H1 (cell line): ENCODE data around the gene FGD6. TPM values are rescaled to one million over a fixed set of nuclear protein-coding genes. Genes with fewer than 3 reads are reported as not detected.

Experiments
- CTCF ChIA-PET: fragments of 300-600 bp; sonication (Branson Sonifier 250); formaldehyde crosslinking; loops from one replicate; lab custom pipeline; 2021; ENCODE audit not compliant: partially characterized antibody; lab: Charles Lee
- POLR2A ChIA-PET: fragments of 300-600 bp; sonication (Branson Sonifier 250); formaldehyde crosslinking; loops from one replicate; lab custom pipeline; 2021; ENCODE audit warnings: inconsistent platforms; ENCODE audit not compliant: partially characterized antibody; lab: Charles Lee
- DNase-seq, 2 experiments: peaks; one replicate each; pipeline versions ENCODE4 v3.0.0 to v3.0.0-alpha.2; 2010 to 2022; ENCODE audit warnings: low spot score in 2 of 2, low read depth in 1 of 2, mixed read lengths in 1 of 2
- FAIRE-seq: peaks from 2 replicates; lab custom pipeline; 2011; peaks lifted over from hg19 to GRCh38; lab: Jason Lieb, UNC
- H2AFZ ChIP-seq: 2 replicates; pipeline ENCODE4 v1.8.1; 2012; ENCODE audit warnings: low read length, inconsistent platforms
- H2AK5ac ChIP-seq: 2 replicates; pipeline ENCODE4 v1.6.1; 2013; ENCODE audit warnings: low read depth, low read length
- H2BK120ac ChIP-seq: replicated peaks from 2 replicates; pipeline ENCODE3; 2013; ENCODE audit warnings: low read depth, low read length, inconsistent platforms
- H2BK12ac ChIP-seq: 2 replicates; pipeline ENCODE4 v1.6.1; 2013; ENCODE audit warnings: low read depth, low read length
- H2BK15ac ChIP-seq: 2 replicates; pipeline ENCODE4 v1.6.1; 2013; ENCODE audit warnings: low read length
- H2BK20ac ChIP-seq: 2 replicates; pipeline ENCODE4 v1.6.1; 2013; ENCODE audit warnings: low read length
- H2BK5ac ChIP-seq: 2 replicates; pipeline ENCODE4 v1.6.1; 2013; ENCODE audit warnings: low read depth, low read length
- H3K14ac ChIP-seq: 2 replicates; pipeline ENCODE4 v1.6.1; 2013; ENCODE audit warnings: inconsistent platforms; ENCODE audit not compliant: insufficient read length
- H3K18ac ChIP-seq: 2 replicates; pipeline ENCODE4 v1.6.1; 2013; ENCODE audit warnings: low read length; ENCODE audit errors: extremely low read depth
- H3K23ac ChIP-seq: 2 replicates; pipeline ENCODE4 v1.6.1; 2013; ENCODE audit warnings: inconsistent platforms; ENCODE audit not compliant: insufficient read length
- H3K23me2 ChIP-seq: 2 replicates; pipeline ENCODE4 v1.6.1; 2013; ENCODE audit warnings: low read depth, low read length
- H3K27ac ChIP-seq: 2 replicates; pipeline ENCODE4 v1.6.1; 2011; ENCODE audit warnings: low read depth, low read length, inconsistent platforms
- H3K27me3 ChIP-seq, 4 experiments: replicated peaks in 1 of 4; 1 replicate in 1 of 4; 2 replicates in 3 of 4; pipeline versions ENCODE4 v1.6.1 to v1.8.1; 2011 to 2013; ENCODE audit warnings: low read length in 3 of 4, mild to moderate bottlenecking in 3 of 4, inconsistent platforms in 2 of 4, mixed read lengths in 2 of 4, moderate library complexity in 1 of 4; ENCODE audit not compliant: control insufficient read depth in 3 of 4, insufficient read depth in 3 of 4; ENCODE audit errors: extremely low read depth in 1 of 4
- H3K36me3 ChIP-seq, 4 experiments: 2 replicates each; pipeline versions ENCODE4 v1.6.1 to v1.8.1; 2011 to 2013; ENCODE audit warnings: mild to moderate bottlenecking in 4 of 4, low read length in 3 of 4, moderate library complexity in 2 of 4, control low read depth in 1 of 4, inconsistent platforms in 1 of 4; ENCODE audit not compliant: insufficient read depth in 4 of 4, control insufficient read depth in 2 of 4
- H3K4ac ChIP-seq: replicated peaks from 2 replicates; pipeline ENCODE3; 2013; ENCODE audit warnings: low read length, low read depth, mixed read lengths, inconsistent platforms; ENCODE audit not compliant: insufficient read length
- H3K4me1 ChIP-seq, 4 experiments: replicated peaks in 1 of 4; 1 replicate in 1 of 4; 2 replicates in 3 of 4; pipeline versions ENCODE4 v1.6.1 to v1.8.1; 2011 to 2013; ENCODE audit warnings: low read length in 3 of 4, inconsistent platforms in 2 of 4, mixed read lengths in 1 of 4; ENCODE audit not compliant: insufficient read depth in 4 of 4, control insufficient read depth in 3 of 4
- H3K4me2 ChIP-seq, 2 experiments: 2 replicates each; pipeline versions ENCODE4 v1.6.1 to v1.8.1; 2011 to 2013; ENCODE audit warnings: low read depth in 2 of 2, low read length in 2 of 2, control low read depth in 1 of 2, inconsistent platforms in 1 of 2, mild to moderate bottlenecking in 1 of 2; ENCODE audit not compliant: insufficient read depth in 1 of 2
- H3K4me3 ChIP-seq, 4 experiments: fragments of 200-600, 300-600 bp in 1 of 4; sonication (generic), shearing (Covaris generic), sonication (Bioruptor Twin) in 1 of 4; 2 replicates each; pipeline versions ENCODE4 v1.5.1 to v1.8.1; 2011 to 2016; ENCODE audit warnings: low read length in 4 of 4, low read depth in 3 of 4, control low read depth in 2 of 4, inconsistent platforms in 2 of 4, mild to moderate bottlenecking in 2 of 4, mixed read lengths in 1 of 4, moderate library complexity in 1 of 4; ENCODE audit not compliant: insufficient read depth in 2 of 4; ENCODE audit errors: extremely low read depth in 1 of 4
- H3K56ac ChIP-seq: replicated peaks from 2 replicates; pipeline ENCODE3; 2013; ENCODE audit warnings: low read depth, mild to moderate bottlenecking, mixed read lengths, low read length, inconsistent platforms; ENCODE audit not compliant: insufficient read length
- H3K79me1 ChIP-seq: 2 replicates; pipeline ENCODE4 v1.6.1; 2013; ENCODE audit warnings: low read depth, low read length, control low read depth
- H3K79me2 ChIP-seq, 2 experiments: 2 replicates each; pipeline versions ENCODE4 v1.6.1 to v1.8.1; 2012 to 2013; ENCODE audit warnings: low read length in 2 of 2, mild to moderate bottlenecking in 2 of 2, inconsistent platforms in 1 of 2; ENCODE audit not compliant: insufficient read depth in 2 of 2, control insufficient read depth in 1 of 2
- H3K9ac ChIP-seq, 4 experiments: replicated peaks in 1 of 4; 1 replicate in 1 of 4; 2 replicates in 3 of 4; pipeline versions ENCODE4 v1.6.1 to v1.8.1; 2011 to 2013; ENCODE audit warnings: low read depth in 3 of 4, low read length in 3 of 4, control low read depth in 2 of 4, mild to moderate bottlenecking in 2 of 4, moderate library complexity in 2 of 4, inconsistent platforms in 1 of 4; ENCODE audit errors: extremely low read depth in 1 of 4
- H3K9me3 ChIP-seq, 2 experiments: 2 replicates each; pipeline versions ENCODE4 v1.6.1 to v1.8.1; 2012 to 2013; ENCODE audit warnings: mild to moderate bottlenecking in 2 of 2, moderate library complexity in 2 of 2, control low read depth in 1 of 2, inconsistent platforms in 1 of 2, low read depth in 1 of 2, low read length in 1 of 2, mixed read lengths in 1 of 2; ENCODE audit not compliant: insufficient read depth in 2 of 2
- H4K20me1 ChIP-seq, 2 experiments: replicated peaks in 1 of 2; 2 replicates each; pipeline versions ENCODE3 to v1.8.1; 2011 to 2013; ENCODE audit warnings: inconsistent platforms in 2 of 2, low read length in 2 of 2, mild to moderate bottlenecking in 1 of 2; ENCODE audit not compliant: insufficient read depth in 2 of 2, control insufficient read depth in 1 of 2
- H4K5ac ChIP-seq: 2 replicates; pipeline ENCODE4 v1.6.1; 2013; ENCODE audit warnings: low read length, low read depth, mixed read lengths, inconsistent platforms; ENCODE audit not compliant: insufficient read length
- H4K8ac ChIP-seq: 2 replicates; pipeline ENCODE4 v1.8.0; 2013; ENCODE audit warnings: mild to moderate bottlenecking, moderate library complexity, low read length, inconsistent platforms; ENCODE audit not compliant: insufficient read depth; ENCODE audit errors: extremely low read depth
- H4K91ac ChIP-seq: replicated peaks from 2 replicates; pipeline ENCODE3; 2013; ENCODE audit warnings: low read length, mixed read lengths, inconsistent platforms; ENCODE audit not compliant: insufficient read length
- EP300 ChIP-seq, 2 experiments: IDR thresholded peaks; 1 replicate in 1 of 2; 2 replicates in 1 of 2; pipeline ENCODE4 v1.6.1; 2011 to 2012; ENCODE audit warnings: low read depth in 2 of 2, low read length in 2 of 2, mild to moderate bottlenecking in 2 of 2, borderline replicate concordance in 1 of 2, inconsistent platforms in 1 of 2, moderate library complexity in 1 of 2
- EZH2 ChIP-seq: fragments of 200-600 bp; sonication (generic); IDR thresholded peaks from 2 replicates; pipeline ENCODE4 v1.7.1; 2012; ENCODE audit warnings: low read depth, mild to moderate bottlenecking, moderate library complexity, low read length, inconsistent platforms; ENCODE audit not compliant: severe bottlenecking
- SAP30 ChIP-seq: fragments of 300-600 bp; sonication (generic); IDR thresholded peaks from 2 replicates; pipeline ENCODE4 v1.7.1; 2012; ENCODE audit warnings: low read length, moderate library complexity, mild to moderate bottlenecking, inconsistent platforms; ENCODE audit not compliant: insufficient read depth, insufficient replicate concordance
- SIN3A ChIP-seq, 2 experiments: IDR thresholded peaks in 1 of 2; conservative IDR thresholded peaks in 1 of 2; 2 replicates each; pipeline ENCODE4 v1.6.1; 2011 to 2012; ENCODE audit warnings: low read length in 2 of 2, improper control_type of control experiment in 1 of 2, low read depth in 1 of 2, mild to moderate bottlenecking in 1 of 2
- YY1 ChIP-seq: IDR thresholded peaks from 2 replicates; pipeline ENCODE4 v1.6.1; 2011; ENCODE audit warnings: low read depth, mild to moderate bottlenecking, low read length
- polyA plus RNA-seq, 7 experiments: library from polyadenylated mRNA; depleted of rRNA in 3 of 7; stranded (reverse) in 5 of 7; unstranded in 2 of 7; fragments of >200 nt in 5 of 7; fragments of 200-250 nt in 2 of 7; gene quantifications; 1 replicate in 5 of 7; 2 replicates in 1 of 7; 4 replicates in 1 of 7; pipeline versions ENCODE4 v1.2.1 to v1.2.3, GENCODE V29; 2011 to 2013; ENCODE audit warnings: missing spikeins in 2 of 7, mixed read lengths in 2 of 7
- total RNA-seq: library from RNA; stranded (reverse); fragmentation: NEBNext Ultra II Directional; extraction: Animal tissue kit (Norgen Biotek cat#: 25700); gene quantifications from 2 replicates; pipeline ENCODE4 v1.2.1, GENCODE V29; 2021

The FGD6 gene
- total and polyA plus RNA-seq, 2 of the 8 experiments (the other 6 are each of a cell fraction or from before 2014, with no cell fraction given) = 12.2 to 24.3 TPM

- no peak overlapping the region for H3K4me3 ChIP-seq
- no peak overlapping the region for H2BK120ac ChIP-seq
- H2AK5ac ChIP-seq = no peak overlapping the region
- TF ChIP-seq YY1 (peak; percentile 39; the same call in 1 of the 2 replicates), SIN3A (conservative IDR thresholded peaks at IDR 0.05 in 1 of 2, IDR thresholded peaks at IDR 0.05 in 1 of 2; ENCODE audit: low read depth in 1 of 2, low read length in 2 of 2) (no peak), EZH2 (no peak), SAP30 (no peak), EP300 (IDR thresholded peaks at IDR 0.05; ENCODE audit: borderline replicate concordance in 1 of 2, low read depth in 2 of 2, low read length in 2 of 2) (0 out of 3 replicates have a peak, but pooled peaks of 1 of the 2 experiments have one; percentile 6)
- peaks cover 0 to 9% (median 8%) of the 10 kb centered on the region in 4 experiments; a peak in 3 of 7 replicates for H3K4me1 ChIP-seq
- H2BK20ac ChIP-seq = no peak overlapping the region
- POLR2A ChIA-PET = interaction anchor here (0.6 to 1.7 kb wide), 4 partner anchors 69 to 413 kb away, joined by 3 to 4 read pairs (median 4); partner anchors contain the start of genes FGD6 and VEZT
- H2BK12ac ChIP-seq = no peak overlapping the region
- DNase-seq (no peak), FAIRE-seq (peak; percentile 81)
- H3K27me3 ChIP-seq = no peaks in the 10 kb centered on the region
- H3K56ac ChIP-seq = no peak overlapping the region
- H3K9ac ChIP-seq = no peak overlapping the region
- H3K18ac ChIP-seq = no peak overlapping the region
- H3K23me2 ChIP-seq = no peaks in the 10 kb centered on the region
- H3K79me2 ChIP-seq = no peaks in the 10 kb centered on the region
- H3K4ac ChIP-seq = no peak overlapping the region
- H2BK15ac ChIP-seq = no peak overlapping the region
- H2BK5ac ChIP-seq = no peak overlapping the region
- no peak overlapping the region for H2AFZ ChIP-seq
- H3K27ac ChIP-seq = no peak overlapping the region
- CTCF ChIA-PET = interaction anchor here (1.0 to 4.1 kb wide), 4 partner anchors 10 to 31 kb away, joined by 3 to 16 read pairs (median 5); no protein-coding TSS in a partner anchor
- no peaks in the 10 kb centered on the region for H4K20me1 ChIP-seq
- no peak overlapping the region for H4K91ac ChIP-seq
- H4K5ac ChIP-seq = no peak overlapping the region
- H4K8ac ChIP-seq = no peak overlapping the region
- H3K4me2 ChIP-seq = no peak overlapping the region
- no peaks in the 10 kb centered on the region for H3K79me1 ChIP-seq
- no peaks in the 10 kb centered on the region for H3K9me3 ChIP-seq
- peaks cover 0 to 6% (median 2%) of the 10 kb centered on the region in 4 experiments; a peak in 3 of 8 replicates for H3K36me3 ChIP-seq
- H3K23ac ChIP-seq = no peak overlapping the region
- no peak overlapping the region for H3K14ac ChIP-seq
Measured at GRCh38 chr12:95147866-95148265, 69.4 kb downstream of the FGD6 start.
